Stimulated activated CD4-positive, alpha-beta T cell treated with anti-CD3 and anti-CD28 coated beads, Interleukin-2, amount 100 ng/mL, for 48 hours (primary cell): ENCODE measurements around the gene MACC1.
"Not testable (repeated sequence)": the region's sequence is repeated elsewhere in the genome, so short reads cannot be mapped to it uniquely, and the experiment has no call there.

ENCODE experiments used
- DNase-seq, 2 donors: peaks; one replicate each; pipeline ENCODE4 v3.0.0-alpha.2; 2020

Gene MACC1

DNA sequence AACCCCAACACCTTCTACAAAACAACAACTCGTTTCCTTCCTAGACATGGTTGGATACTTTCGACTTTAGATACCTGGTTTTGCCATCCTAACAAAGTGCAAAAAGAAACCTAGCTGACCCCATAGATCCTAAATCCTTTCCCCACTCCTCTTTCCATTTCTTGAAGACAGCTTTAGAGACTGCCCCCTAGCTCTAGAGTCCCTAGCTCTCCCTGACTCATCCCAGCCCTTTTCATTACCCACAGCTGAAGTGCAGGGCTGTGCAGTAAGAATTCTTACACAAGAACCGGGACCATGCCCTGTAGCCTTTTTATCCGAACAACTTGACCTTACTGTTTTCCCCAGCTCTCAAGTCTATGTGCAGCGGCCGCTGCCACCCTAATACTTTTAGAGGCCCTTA is 93.1 kb downstream of the MACC1 start:
- DNase-seq = not testable (repeated sequence)

DNA sequence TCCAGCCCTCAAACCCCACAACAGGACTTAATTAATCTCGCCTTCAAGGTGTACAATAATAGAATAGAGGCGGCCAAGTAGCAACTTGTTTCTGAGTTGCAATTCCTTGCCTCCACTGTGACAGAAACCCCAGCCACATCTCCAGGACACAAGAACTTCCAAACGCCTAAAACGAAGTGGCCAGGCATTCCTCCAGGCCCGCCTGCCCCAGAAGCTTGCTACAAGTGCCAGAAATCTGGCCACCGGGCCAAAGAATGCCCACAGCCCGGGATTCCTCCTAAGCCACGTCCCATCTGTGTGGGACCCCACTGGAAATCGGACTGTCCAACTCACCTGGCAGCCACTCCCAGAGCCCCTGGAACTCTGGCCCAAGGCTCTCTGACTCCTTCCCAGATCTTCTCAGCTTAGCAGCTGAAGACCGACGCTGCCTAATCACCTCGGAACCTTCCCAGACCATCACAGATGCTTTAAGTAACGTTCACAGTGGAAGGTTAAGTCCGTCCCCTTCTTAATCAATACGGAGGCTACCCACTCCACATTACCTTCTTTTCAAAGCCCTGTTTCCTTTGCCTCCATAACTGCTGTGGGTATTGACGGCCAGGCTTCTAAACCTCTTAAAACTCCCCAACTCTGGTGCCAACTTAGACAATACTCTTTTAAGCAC is 94.4 kb downstream of the MACC1 start:
- DNase-seq = not testable (repeated sequence)

DNA sequence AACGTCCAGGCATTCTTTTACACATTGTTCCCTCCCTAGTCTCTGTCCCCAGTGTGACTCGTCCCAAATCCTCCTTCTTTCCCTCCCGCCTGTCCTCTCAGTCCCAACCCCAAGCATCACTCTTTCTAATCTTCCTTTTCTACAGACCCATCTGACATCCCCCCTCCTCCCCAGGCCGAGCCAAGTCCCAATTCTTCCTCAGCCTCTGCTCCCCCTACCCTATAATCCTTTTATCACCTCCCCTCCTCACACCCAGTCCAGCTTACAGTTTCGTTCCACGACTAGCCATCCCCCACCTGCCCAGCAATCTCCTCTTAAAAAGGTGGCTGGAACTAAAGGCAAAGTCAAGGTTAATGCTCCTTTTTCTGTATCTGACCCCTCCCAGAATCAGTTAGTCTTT is 95.1 kb downstream of the MACC1 start:
- no peak for DNase-seq

DNA sequence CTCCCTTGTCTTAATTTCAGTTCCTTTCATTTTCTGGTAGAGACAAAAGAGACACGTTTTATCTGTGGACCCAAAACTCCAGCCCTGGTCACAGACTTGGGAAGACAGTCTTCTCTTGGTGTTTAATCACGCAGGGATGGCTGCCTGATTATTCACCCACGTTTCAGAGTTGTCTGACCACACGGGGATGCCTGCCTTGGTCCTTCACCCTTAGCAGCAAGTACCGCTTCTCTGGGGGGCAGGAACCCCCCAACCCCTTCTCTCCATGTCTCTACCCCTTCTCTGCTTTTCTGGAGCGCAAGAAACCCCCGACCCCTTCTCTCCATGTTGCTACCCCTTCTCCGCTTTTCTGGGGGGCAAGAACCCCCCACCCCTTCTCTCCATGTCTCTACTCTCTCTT is 95.8 kb downstream of the MACC1 start:
- DNase-seq = no peak

DNA sequence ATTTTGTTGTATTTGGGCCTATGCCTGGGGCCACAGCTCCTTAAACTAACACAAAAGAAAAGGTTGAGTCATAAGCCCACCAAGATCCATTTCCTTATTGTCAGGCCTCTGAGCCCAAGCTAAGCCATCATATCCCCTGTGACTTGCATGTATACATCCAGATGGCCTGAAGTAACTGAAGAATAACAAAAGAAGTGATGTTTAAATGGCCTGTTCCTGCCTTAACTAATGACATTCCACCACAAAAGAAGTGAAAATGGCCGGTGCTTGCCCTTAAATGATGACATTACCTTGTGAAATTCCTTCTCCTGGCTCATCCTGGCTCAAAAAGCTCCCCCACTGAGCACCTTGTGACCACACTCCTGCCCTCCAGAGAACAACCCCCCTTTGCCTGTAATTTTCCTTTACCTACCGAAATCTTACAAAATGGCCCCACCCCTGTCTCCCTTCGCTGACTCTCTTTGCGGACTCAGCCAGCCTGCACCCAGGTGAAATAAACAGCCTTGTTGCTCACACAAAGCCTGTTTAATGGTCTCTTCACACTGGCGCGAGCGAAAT is 96.5 kb downstream of the MACC1 start:
- DNase-seq = not testable (repeated sequence)

DNA sequence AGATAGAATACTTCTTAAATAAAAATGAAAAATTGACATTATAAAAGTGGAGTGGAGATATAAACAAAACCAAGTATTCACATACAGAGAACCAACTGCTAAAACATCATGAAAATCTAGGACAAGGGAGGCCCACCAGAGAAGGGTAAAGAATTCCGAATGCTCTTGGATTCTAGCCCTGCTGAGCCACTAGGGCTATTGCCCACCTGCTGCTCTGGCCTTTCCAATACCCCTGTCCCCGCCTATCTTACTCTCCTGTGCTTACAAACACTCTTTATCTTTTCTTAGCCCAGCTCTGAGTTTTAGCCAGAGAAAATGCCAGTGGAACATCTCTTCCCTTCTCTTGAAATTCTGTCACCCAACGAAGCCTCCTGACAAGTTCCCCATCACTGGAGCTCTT is 100.3 kb downstream of the MACC1 start:
- no peak for DNase-seq

DNA sequence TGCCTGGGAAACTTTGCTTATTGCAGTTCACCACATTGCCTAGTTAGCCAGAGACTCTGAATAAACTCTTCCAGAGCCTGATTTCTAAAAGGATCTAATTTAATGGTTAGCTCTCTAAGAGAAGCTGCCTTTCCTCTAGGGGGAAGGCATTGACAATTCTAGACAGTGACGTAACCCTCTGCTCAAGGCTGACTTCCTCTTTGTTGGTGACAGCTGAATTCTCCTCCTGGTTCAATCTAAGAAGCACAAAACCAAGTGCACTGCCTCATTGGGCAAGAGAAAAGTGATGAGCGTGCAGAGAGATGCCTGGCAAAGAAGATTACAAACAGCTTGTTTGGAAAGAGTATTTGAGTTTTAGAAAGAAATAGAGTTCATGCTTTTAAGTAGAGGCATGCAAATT is 102.7 kb downstream of the MACC1 start:
- DNase-seq = no peak

DNA sequence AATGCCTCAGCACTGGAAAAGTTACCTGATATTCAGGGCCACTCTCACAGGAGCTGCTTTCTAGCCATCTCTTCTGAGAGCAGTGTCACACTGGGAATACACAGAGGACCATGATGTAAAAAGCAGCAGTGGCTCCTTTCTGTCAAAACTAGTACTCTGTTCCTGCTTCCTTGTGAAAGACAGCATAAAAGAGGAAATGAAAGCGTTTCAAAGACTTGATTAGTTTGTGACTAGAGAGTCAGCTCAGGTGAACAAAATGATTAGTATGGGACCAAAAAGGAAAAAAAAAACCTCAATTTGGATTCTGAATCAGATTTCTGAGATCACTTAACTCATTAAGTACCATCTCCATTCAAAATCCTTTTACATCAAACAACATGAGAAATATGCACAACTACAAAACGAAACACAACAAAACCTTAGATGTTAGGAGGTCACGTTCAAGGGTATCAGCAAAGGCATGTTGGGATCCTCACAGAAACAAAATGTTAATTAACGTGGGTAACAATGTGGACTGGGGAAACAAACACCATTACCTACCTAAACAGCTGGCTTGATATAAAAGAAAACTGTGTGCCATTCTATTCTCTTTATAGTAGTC is 103.7 kb downstream of the MACC1 start:
- no peak for DNase-seq

DNA sequence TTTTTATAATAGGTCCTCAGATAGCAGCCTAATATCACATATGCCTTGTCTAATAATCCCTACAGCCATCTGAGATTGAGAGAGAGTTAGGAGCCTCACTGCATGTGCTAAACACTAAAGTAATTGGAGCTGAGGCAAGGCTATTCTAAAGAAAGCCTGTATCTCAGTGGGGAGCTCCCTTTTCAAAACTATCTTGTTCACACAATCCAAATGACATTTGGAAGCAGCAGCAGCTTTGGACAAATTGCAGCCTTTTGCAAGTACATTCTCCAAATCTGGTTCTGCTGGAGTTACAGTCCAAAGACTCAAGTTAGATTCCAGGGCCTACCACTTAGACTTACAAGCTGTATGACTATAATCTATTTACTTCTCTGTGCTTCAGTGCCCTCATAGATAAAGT is 104.5 kb downstream of the MACC1 start:
- no peak for DNase-seq

DNA sequence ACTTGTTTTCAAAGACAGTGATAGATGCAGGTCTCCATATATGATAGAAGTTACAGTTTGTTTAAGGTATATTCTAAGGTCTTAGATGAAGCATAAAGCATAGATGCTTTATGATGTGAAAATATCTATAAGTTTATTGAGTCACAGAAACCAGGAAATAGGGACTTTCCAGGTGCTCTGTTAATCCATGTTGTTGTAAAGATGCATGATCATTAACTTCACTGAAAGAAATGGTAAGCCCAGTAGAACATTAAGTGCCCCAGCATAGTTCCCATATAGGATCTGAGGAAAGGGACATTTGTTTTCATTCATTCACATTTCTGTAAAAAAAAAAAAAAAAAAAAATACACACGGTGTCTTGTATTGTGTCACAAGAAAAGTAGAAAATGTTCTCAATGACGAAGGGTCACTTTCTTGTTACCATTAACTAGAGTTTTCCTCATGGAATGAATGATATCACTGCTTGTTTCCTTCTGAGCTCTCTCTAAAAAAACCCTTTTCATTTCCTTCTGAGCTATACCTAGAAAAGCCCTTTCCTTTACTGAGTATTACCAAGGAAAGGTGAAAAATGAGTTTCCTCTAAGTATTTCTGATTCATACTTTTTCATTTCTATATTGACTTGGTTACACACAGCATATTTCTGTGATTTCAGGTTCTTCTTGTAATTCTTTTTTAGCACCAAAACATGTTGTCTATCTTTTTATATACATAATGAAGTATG is 105.2 kb downstream of the MACC1 start:
- DNase-seq = no peak

DNA sequence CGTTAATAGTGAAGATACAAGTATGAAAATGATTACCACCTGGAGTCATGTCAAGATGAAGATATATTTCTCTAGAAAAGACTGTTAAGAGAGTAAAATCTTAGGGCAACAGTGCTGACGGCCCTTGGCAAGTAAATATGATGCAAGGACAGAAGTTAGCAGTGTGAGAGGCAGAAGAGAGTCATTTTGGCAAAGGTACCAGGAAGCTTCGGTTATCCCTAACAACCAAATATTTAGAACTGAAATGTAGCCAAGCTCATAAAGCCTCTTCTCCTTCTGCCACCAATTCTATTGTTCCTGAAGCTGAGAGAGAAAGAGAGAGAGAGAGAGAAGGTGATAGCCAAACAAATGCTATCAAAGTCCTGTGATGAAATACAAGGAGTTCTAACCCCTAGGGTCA is 109.6 kb downstream of the MACC1 start:
- DNase-seq = no peak

DNA sequence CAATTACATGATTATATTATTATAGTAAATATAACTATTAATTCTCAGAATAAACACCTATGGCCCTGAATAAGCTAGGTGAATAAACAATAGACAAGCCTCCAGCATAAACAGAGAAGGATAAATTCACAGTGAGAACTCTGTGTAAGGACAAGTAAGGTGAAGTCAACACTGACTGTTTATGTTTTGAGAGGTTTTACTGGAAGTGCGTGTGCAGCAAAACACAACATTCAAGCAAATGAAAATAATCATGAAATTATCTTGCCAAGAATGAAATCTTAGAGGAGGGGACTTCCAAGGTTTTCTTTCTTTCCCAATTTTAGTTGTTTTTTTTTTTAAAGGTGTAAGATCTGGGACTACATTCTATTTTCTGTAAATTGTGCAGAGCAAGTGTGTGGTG is 112.5 kb downstream of the MACC1 start:
- DNase-seq = no peak

DNA sequence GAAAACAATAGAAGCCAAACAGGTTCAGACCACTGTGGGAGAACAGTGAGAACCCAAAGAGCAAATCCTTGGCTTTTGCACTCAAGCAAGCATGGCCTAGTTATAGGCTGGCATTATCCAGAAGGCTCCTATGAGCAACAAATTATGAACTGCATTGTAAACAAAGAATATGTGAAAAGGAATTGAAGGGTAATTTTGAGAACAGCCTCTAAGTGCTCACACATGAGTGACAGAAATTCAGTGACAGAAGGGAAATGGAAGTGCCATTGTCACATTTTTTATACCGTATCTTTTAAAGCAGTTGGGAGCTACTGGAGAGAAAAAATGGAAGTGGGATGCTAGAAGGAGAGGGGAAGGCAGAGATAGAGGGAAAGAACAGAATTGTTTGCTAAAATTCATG is 114.2 kb downstream of the MACC1 start:
- no peak for DNase-seq

DNA sequence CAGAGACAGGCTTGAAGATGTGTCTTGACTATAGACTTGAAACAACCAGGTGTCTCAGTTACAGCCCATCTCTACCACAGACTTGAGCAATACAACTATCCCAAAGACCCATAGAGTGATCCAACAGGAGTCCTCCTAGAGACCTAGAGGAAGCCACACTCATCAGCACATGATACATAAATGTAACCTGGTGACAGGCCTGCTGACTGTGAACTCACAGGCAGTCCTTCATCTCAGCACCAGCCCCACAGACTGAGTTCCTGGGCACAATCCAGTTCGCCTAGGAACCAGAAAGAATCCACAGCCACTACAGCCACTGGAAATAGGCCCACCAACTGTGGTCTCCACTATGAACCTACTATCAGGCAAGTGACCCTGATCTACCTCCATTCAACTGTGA is 121.3 kb downstream of the MACC1 start:
- no peak for DNase-seq

DNA sequence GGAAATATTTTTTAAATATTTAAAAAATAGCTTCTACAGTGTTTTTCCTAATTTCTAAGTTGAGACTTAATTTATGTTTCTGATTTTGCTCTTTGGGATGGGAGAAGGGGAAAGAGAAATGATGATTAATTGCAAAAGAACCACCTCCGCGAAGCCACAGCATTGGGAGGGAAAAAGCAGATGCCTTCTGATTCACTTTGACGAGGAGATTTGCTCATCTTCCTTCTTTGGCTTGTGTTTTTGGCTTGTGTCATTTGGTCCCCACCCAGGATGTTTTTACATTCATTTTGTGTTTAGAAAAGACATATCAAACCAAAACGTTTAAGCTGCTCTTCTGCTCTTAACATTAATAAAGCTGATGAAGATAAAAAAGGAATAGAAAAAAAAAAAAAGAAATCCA is 121.7 kb downstream of the MACC1 start:
- no peak for DNase-seq

DNA sequence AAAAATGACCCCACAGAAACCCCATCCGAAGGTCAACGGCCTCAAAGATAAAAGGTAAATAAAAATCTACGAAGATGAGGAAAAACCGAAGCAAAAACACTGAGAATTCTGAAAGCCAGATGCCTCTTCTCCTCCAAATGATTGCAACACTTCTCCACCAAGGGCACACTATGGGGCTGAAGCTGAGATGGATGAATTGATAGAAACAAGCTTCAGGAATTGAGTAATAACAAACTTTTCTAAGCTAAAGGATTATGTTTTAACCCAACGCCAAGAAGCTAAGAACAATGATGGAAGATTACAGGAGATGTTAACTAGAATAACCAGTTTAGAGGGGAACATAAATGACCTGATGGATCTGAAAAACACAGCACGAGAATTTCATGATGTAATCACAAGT is 127.8 kb downstream of the MACC1 start:
- DNase-seq = no peak

DNA sequence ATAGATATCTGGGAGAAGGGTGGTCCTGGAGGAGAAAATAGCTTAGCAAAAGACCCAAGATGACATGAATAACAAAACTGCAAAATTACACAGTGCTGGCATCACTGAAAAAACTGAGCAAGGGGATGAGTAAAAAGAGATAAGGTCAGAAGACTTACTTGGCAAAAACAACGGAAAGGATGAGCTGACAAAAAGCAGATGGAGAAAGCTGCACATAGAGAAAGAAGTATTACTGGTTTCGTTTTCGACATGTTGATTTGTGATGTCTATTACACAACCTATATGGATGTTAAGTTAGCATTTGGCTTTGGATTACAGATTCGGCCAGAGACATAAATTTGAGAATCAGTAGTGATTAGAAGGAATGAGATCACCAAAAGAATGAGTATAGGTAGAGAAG is 132.1 kb downstream of the MACC1 start:
- DNase-seq = no peak
